ENCODE measurements around the gene CKAP4. TPM values are rescaled to one million over a fixed set of nuclear protein-coding genes. Genes with fewer than 3 reads are reported as not detected.

The CKAP4 gene
- total and polyA plus RNA-seq, 2 experiments from 2014 or later: 151 to 258 TPM

GRCh38 chr12:106243620-106244019, 4.2 kb downstream of the CKAP4 start:
- no peak for DNase-seq (ENCODE audit: low spot score)
- Histone ChIP-seq H3K36me3 (replicated peaks; ENCODE audit: insufficient read depth, low read depth) (no peaks in the 10 kb centered on the region), H2AFZ (no peak overlapping the region), H3K4me2 (peak overlapping the region; percentile 83), H3K4me3 (no peak overlapping the region), H3K4me1 (ENCODE audit: insufficient read depth) (peaks cover 24% of the 10 kb centered on the region), H3K9me3 (ENCODE audit: low read depth) (no peaks in the 10 kb centered on the region), H4K20me1 (ENCODE audit: insufficient read depth, poor library complexity, severe bottlenecking) (peaks cover 48% of the 10 kb centered on the region), H3K79me2 (peaks cover 67% of the 10 kb centered on the region), H3K27me3 (no peaks in the 10 kb centered on the region), H3K27ac (no peak overlapping the region), H3K9me2 (replicated peaks; ENCODE audit: insufficient read depth) (no peaks in the 10 kb centered on the region)
- TF ChIP-seq EZH2 (IDR thresholded peaks at IDR 0.05; ENCODE audit: borderline replicate concordance) (no peak), EZH2phosphoT487 (IDR thresholded peaks at IDR 0.05; ENCODE audit: low read depth, severe bottlenecking, unreplicated experiment) (no peak), CTCF (IDR thresholded peaks at IDR 0.05; ENCODE audit: poor library complexity) (no peak)

- Histone ChIP-seq H3K36me3 (replicated peaks; ENCODE audit: insufficient read depth, low read depth) (no peaks in the 10 kb centered on the region), H4K20me1 (ENCODE audit: insufficient read depth, poor library complexity, severe bottlenecking) (peaks cover 39% of the 10 kb centered on the region), H3K9me3 (ENCODE audit: low read depth) (no peaks in the 10 kb centered on the region), H3K4me2 (no peak overlapping the region), H3K27me3 (no peaks in the 10 kb centered on the region), H3K79me2 (peaks cover 52% of the 10 kb centered on the region), H3K4me3 (no peak overlapping the region), H2AFZ (no peak overlapping the region), H3K9me2 (replicated peaks; ENCODE audit: insufficient read depth) (no peaks in the 10 kb centered on the region), H3K4me1 (ENCODE audit: insufficient read depth) (peaks cover 16% of the 10 kb centered on the region), H3K27ac (no peak overlapping the region)
- TF ChIP-seq EZH2 (IDR thresholded peaks at IDR 0.05; ENCODE audit: borderline replicate concordance) (no peak), EZH2phosphoT487 (IDR thresholded peaks at IDR 0.05; ENCODE audit: low read depth, severe bottlenecking, unreplicated experiment) (no peak), CTCF (IDR thresholded peaks at IDR 0.05; ENCODE audit: poor library complexity) (no peak)
- no peak for DNase-seq (ENCODE audit: low spot score)
Measured at GRCh38 chr12:106240821-106241220, 7.0 kb downstream of the CKAP4 start.

- Histone ChIP-seq H3K4me2 (no peak overlapping the region), H2AFZ (no peak overlapping the region), H3K9me2 (replicated peaks; ENCODE audit: insufficient read depth) (no peaks in the 10 kb centered on the region), H3K27me3 (no peaks in the 10 kb centered on the region), H3K4me3 (no peak overlapping the region), H3K4me1 (ENCODE audit: insufficient read depth) (peaks cover 7% of the 10 kb centered on the region), H4K20me1 (ENCODE audit: insufficient read depth, poor library complexity, severe bottlenecking) (peaks cover 30% of the 10 kb centered on the region), H3K9me3 (ENCODE audit: low read depth) (no peaks in the 10 kb centered on the region), H3K79me2 (peaks cover 43% of the 10 kb centered on the region), H3K27ac (no peak overlapping the region), H3K36me3 (replicated peaks; ENCODE audit: insufficient read depth, low read depth) (no peaks in the 10 kb centered on the region)
- WGBS (ENCODE audit: low lambda C conversion rate, missing lambda C conversion rate): 97% methylated on average over 12 of the region's 12 CpGs
- no peak for DNase-seq (ENCODE audit: low spot score)
- no peak for TF ChIP-seq CTCF (IDR thresholded peaks at IDR 0.05; ENCODE audit: poor library complexity)
- TF ChIP-seq EZH2phosphoT487 (IDR thresholded peaks at IDR 0.05; ENCODE audit: low read depth, severe bottlenecking, unreplicated experiment): no peak
- no peak for TF ChIP-seq EZH2 (IDR thresholded peaks at IDR 0.05; ENCODE audit: borderline replicate concordance)
Measured at GRCh38 chr12:106239951-106240335, 7.9 kb downstream of the CKAP4 start.

All from hepatocyte (in vitro differentiated cells).